ENCODE data around the gene USP19.

The USP19 gene

DNA sequence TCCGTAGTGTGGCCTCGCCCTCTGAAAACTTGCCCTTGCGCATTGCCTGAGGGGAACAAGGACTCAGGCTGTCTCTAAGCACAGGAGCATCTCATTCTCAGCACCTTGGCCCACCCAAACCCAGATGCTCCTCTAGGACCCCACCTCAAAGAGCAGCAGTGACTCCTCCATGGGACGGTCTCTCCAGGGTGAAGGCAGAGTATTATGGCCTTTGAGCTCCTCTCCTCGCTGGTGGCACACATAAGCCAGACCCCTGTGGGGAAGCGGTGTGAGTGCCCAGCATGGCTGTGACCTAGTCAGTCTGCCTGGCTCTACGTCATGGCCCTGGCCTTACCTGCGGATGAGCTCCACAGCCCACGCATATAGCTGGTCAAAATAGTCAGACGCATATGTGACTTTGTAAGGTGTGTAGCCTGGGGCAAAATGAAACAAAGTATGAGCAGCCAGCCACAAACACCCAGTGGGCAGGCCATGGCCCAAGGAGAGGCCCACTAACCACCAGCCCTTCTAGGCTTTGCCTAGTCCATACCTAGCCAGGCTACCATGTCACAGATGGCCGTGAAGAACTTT is 20.5 kb downstream of the USP19 start:
- Mint-ChIP-seq H3K27ac (no peak overlapping the region), H3K27me3 (no peaks in the 10 kb centered on the region), H3K9me3 (no peaks in the 10 kb centered on the region), H3K36me3 (ENCODE audit: low read depth) (peaks cover 92% of the 10 kb centered on the region), H3K4me3 (no peak overlapping the region), H3K4me1 (ENCODE audit: low read depth) (peaks cover 25% of the 10 kb centered on the region)
- intact Hi-C loops (cut with micrococcal nuclease) = no loop called here

DNA sequence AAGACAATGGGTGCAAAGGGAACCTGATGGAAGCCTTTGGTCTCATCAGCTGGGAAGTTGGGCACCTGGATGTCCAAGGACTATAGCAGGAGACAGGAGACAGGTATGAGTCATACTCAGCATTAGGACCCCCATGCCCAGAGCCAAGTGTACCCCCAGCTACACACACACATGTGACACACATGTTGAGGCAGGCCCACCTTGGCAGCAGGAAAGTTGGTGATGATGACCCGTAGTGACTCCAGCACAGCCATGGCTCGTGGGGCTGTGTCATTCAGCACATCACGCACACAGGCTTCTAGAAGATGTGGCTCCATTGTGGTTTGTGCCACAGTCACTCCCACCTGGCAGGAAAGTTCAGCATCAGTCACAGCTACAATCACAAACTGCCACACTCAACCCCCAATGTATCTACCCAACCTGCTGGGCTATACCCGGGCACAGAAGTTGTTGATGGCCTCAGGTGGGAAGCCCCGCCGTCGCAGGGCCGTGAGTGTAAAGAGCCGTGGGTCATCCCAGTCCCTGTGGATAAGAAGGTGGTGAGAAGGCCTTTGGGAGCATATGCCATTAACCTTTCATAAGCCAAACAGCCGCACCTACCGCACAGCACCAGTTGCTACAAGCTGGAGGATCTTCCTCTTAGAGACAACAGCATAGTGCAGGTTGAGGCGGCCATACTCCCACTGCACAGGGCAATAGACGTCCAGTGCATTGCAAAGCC is 21.6 kb downstream of the USP19 start:
- Mint-ChIP-seq H3K4me3 (no peak overlapping the region), H3K27ac (no peak overlapping the region), H3K4me1 (ENCODE audit: low read depth) (peaks cover 22% of the 10 kb centered on the region), H3K36me3 (ENCODE audit: low read depth) (peaks cover 85% of the 10 kb centered on the region), H3K27me3 (no peaks in the 10 kb centered on the region), H3K9me3 (no peaks in the 10 kb centered on the region)
- intact Hi-C loops (cut with micrococcal nuclease) = no loop called here

GRCh38 chr3:49098429-49098828 is 22.2 kb downstream of the USP19 start:
- peaks cover 16% of the 10 kb centered on the region for H3K4me1 Mint-ChIP-seq (ENCODE audit: low read depth)
- no peaks in the 10 kb centered on the region for H3K27me3 Mint-ChIP-seq
- H3K27ac Mint-ChIP-seq = no peak overlapping the region
- peaks cover 85% of the 10 kb centered on the region for H3K36me3 Mint-ChIP-seq (ENCODE audit: low read depth)
- H3K9me3 Mint-ChIP-seq = no peaks in the 10 kb centered on the region
- no peak overlapping the region for H3K4me3 Mint-ChIP-seq
- intact Hi-C loops (cut with micrococcal nuclease) = no loop called here

- intact Hi-C loops (cut with micrococcal nuclease) = loop anchor here (1.0 to 5.0 kb wide), 5 partner anchors 10 to 177 kb away; partner anchors contain the start of genes ARIH2, IMPDH2, LAMB2 and QARS1
- Mint-ChIP-seq H3K27ac (peak within 1 kb of the TSS; percentile 98), H3K4me1 (ENCODE audit: low read depth) (peaks cover 31% of the 10 kb centered on the region), H3K36me3 (ENCODE audit: low read depth) (peaks cover 79% of the 10 kb centered on the region), H3K27me3 (no peaks in the 10 kb centered on the region), H3K9me3 (no peaks in the 10 kb centered on the region), H3K4me3 (peak within 1 kb of the TSS; percentile 92)
These were observed 26.5 kb downstream of the USP19 start, which contains the start of gene QRICH1 for GRCh38 chr3:49093853-49094767. QRICH1 (minus strand) TSS chr3:49094071; CDS start chr3:49077017, 17,054 bp downstream.

DNA sequence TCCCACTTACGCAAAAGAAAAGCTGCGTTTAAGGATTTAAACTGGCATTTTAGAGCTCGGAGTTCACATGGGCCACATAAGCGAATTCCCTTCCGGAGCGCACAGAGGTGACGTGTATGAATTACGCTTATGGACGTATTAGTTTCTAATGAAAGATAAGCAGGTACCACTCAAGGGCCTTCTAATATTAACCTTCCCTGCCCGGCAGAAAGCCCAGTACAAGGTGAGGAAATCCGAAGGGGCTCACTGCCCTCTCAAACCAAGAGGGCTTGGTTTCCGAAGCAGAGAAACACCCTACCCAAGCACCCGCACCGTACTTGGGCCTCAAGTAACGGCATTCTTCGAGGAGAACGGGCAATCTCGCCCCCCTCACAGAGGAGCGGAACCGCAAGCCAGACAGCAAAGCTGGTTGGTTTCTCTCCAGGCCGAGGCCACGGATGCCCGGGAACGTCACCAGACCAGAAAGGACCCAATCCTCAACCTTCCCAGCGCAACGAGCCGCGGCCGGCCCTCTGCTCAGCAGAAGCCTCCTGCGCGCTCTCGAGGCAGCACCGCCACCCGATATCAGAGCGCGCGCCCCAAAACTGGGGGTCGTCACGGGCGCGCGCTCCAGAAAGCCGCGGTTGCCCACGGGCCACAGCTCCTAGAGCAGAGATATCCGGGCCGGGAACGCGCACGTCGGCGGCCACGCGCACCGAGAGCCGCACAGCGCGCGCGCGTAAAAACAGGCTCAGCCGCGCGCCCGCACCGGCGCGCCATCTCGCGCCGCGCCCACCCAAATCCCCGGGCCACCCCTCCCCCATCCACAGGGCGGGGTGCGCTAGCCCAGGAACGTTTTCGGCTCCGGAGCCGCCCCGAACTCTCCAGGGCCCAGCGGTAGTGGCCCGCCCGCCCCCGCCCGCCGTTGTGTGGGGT is 27.4 kb downstream of the USP19 start:
- peaks cover 75% of the 10 kb centered on the region for H3K36me3 Mint-ChIP-seq (ENCODE audit: low read depth)
- peaks cover 31% of the 10 kb centered on the region for H3K4me1 Mint-ChIP-seq (ENCODE audit: low read depth)
- H3K27me3 Mint-ChIP-seq = no peaks in the 10 kb centered on the region
- peak overlapping the region; percentile 92 for H3K4me3 Mint-ChIP-seq
- intact Hi-C loops (cut with micrococcal nuclease) = loop anchor here (5.0 kb wide), 2 partner anchors 66 to 176 kb away; partner anchors contain the start of genes ARIH2 and IMPDH2
- peak overlapping the region; percentile 98 for H3K27ac Mint-ChIP-seq
- no peaks in the 10 kb centered on the region for H3K9me3 Mint-ChIP-seq

- H3K27me3 Mint-ChIP-seq = no peaks in the 10 kb centered on the region
- H3K4me1 Mint-ChIP-seq (ENCODE audit: low read depth) = peaks cover 5% of the 10 kb centered on the region
- intact Hi-C loops (cut with micrococcal nuclease) = no loop called here
These were observed 39.2 kb downstream of the USP19 start for GRCh38 chr3:49081429-49081828.

DNA sequence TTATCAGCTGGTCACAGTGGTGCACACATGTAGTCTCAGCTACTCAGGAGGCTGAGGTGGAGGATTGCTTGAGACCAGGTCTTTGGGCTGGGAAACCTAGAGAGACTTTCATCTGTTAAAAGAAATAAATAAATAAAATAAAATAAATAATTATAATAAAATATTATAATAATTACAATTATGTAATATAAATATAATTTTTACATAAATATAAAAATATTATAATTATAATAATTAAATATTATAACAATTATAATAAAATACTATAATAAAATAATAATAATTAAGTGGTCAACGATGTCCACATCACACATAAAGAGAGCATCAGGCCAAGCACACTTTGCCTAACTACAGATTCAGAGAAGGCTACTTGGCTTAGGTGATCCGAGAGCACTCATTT is 41.4 kb downstream of the USP19 start:
- no peaks in the 10 kb centered on the region for H3K27me3 Mint-ChIP-seq
- H3K36me3 Mint-ChIP-seq (ENCODE audit: low read depth) = peaks cover 62% of the 10 kb centered on the region
- intact Hi-C loops (cut with micrococcal nuclease) = no loop called here
- H3K4me3 Mint-ChIP-seq = no peak overlapping the region
- no peak overlapping the region for H3K27ac Mint-ChIP-seq
- H3K4me1 Mint-ChIP-seq (ENCODE audit: low read depth) = no peaks in the 10 kb centered on the region
- no peaks in the 10 kb centered on the region for H3K9me3 Mint-ChIP-seq

More at GRCh38 chr3:49081429-49081828, 39.2 kb downstream of the USP19 start:
- Mint-ChIP-seq H3K9me3 (no peaks in the 10 kb centered on the region), H3K36me3 (ENCODE audit: low read depth) (peaks cover 58% of the 10 kb centered on the region), H3K27ac (no peak overlapping the region), H3K4me3 (no peak overlapping the region)

DNA sequence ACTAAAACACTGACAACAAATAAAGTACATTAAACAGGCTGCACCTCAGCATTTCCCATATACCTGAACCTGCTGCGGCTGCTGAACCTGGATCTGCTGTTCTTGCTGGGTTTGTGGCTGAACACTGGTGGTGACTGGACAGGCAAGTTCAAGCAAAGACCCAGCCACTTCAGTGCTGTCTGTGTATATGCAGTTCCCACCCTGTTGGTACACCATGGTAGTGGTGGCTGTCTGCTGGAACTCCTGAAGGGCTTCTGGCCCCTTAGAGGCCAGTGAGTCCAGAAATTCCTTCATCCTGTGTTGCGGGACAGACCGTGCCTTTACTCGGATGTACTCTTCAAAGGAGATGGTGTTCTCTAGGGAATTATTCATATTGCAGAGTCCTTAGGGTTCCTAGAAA is 44.0 kb downstream of the USP19 start:
- intact Hi-C loops (cut with micrococcal nuclease) = no loop called here
- H3K4me1 Mint-ChIP-seq (ENCODE audit: low read depth) = no peaks in the 10 kb centered on the region
- H3K27ac Mint-ChIP-seq = no peak overlapping the region

DNA sequence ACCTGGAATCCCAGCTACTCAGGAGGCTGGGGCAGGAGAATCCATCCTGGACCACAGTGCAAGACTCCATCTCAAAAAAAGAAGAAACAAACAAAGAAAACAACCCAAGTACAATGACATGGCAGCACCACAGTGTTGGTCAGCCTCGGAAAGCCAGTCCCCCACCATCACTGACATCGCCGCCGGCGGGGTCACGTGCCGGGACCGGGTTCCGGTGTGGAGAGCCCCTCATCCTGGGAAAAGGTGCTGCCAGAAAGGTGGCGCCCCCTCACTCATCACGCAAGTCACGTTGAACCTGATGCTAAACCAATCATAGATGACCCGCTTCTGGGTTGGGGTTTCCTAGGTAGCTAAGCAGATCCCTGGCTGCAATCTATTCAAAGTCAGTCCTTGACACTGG is 44.5 kb downstream of the USP19 start:
- Mint-ChIP-seq H3K27me3 (no peaks in the 10 kb centered on the region), H3K36me3 (ENCODE audit: low read depth) (peaks cover 87% of the 10 kb centered on the region), H3K27ac (no peak overlapping the region), H3K4me3 (no peak overlapping the region), H3K4me1 (ENCODE audit: low read depth) (no peaks in the 10 kb centered on the region), H3K9me3 (no peaks in the 10 kb centered on the region)
- intact Hi-C loops (cut with micrococcal nuclease) = no loop called here

More for the DNA sequence above, 44.0 kb downstream of the USP19 start:
- Mint-ChIP-seq H3K4me3 (no peak overlapping the region), H3K9me3 (no peaks in the 10 kb centered on the region), H3K36me3 (ENCODE audit: low read depth) (peaks cover 81% of the 10 kb centered on the region), H3K27me3 (no peaks in the 10 kb centered on the region)
